ENCODE measurements around the gene SNX8. TPM values are rescaled to one million over a fixed set of nuclear protein-coding genes. Genes with fewer than 3 reads are reported as not detected.

The SNX8 gene
- total and polyA plus RNA-seq, 9 of the 15 experiments (the other 6 are each of a cell fraction or from before 2014, with no cell fraction given) = 2.7 to 51.6 (median 16.9) TPM

DNA sequence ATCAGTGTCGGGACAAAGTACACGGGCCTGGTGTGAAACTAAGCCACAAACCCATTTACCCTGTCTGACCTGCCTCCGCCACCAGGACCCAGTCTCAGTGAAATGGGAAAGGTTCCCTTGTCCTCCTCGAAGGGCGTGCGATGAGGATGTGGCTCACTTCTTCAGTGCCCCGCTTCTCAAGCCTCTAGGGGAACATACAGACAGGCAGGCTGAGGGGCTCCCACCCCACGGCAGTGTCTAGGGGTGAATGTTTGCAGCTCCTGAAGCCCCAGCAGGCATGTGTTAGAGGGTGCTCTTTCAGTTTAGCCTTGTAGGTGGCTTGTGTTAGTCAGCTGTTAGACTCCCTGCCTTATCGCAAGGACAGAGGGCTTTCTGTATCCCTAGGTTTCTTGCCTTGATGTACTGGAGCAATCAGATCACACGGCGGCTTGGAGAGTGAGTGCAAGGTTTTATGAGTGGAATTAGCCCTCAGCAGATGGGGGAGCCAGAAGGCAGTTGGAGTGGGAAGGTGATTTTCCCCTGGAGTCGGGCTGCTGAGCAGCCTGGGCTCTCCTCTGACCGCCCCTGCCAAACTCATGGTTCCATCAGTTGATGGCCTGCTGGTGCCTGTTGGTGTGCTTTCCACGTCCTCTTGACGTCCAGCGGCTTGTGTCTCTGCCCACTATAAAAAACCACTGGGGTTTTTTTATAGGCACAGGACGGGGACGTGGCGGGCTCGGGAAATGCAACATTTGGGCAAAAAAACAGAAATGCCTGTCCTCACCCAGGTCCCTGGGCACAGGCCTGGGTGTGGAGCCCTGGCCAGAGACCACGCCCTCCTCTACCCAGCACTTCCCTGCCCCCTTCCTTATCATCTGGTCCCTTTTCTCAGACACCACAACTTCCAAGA is 71.5 kb downstream of the SNX8 start (continued):
- TF ChIP-seq ZNF518B (CRISPR knock-in tag; IDR thresholded peaks at IDR 0.05) = no peak
- TF ChIP-seq BRD4 (IDR thresholded peaks at IDR 0.05) = no peak
- TF ChIP-seq SRSF7 (optimal IDR thresholded peaks at IDR 0.05; ENCODE audit: low read depth, low read length) = no peak
- 0 out of 2 replicates have a peak, but pooled peaks have one; percentile 5 for TF ChIP-seq ARID1B (IDR thresholded peaks at IDR 0.05)
- peak in 1 of 2 experiments; percentile 85; a peak in 3 of 4 replicates for TF ChIP-seq SIN3A (IDR thresholded peaks at IDR 0.05; ENCODE audit: borderline replicate concordance in 2 of 2, control insufficient read depth in 1 of 2, low read depth in 2 of 2, low read length in 2 of 2)
- TF ChIP-seq, protein P1, sequence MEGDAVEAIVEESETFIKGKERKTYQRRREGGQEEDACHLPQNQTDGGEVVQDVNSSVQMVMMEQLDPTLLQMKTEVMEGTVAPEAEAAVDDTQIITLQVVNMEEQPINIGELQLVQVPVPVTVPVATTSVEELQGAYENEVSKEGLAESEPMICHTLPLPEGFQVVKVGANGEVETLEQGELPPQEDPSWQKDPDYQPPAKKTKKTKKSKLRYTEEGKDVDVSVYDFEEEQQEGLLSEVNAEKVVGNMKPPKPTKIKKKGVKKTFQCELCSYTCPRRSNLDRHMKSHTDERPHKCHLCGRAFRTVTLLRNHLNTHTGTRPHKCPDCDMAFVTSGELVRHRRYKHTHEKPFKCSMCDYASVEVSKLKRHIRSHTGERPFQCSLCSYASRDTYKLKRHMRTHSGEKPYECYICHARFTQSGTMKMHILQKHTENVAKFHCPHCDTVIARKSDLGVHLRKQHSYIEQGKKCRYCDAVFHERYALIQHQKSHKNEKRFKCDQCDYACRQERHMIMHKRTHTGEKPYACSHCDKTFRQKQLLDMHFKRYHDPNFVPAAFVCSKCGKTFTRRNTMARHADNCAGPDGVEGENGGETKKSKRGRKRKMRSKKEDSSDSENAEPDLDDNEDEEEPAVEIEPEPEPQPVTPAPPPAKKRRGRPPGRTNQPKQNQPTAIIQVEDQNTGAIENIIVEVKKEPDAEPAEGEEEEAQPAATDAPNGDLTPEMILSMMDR (IDR thresholded peaks at IDR 0.05 in 2 of 3, conservative IDR thresholded peaks at IDR 0.05 in 1 of 3; ENCODE audit: insufficient read depth in 2 of 3, low read depth in 1 of 3, low read length in 3 of 3) = 0 out of 6 replicates have a peak, but pooled peaks of 1 of the 3 experiments have one; percentile 6
- TF ChIP-seq HDAC8 (tag; IDR thresholded peaks at IDR 0.05) = no peak
- TF ChIP-seq CTBP1 (IDR thresholded peaks at IDR 0.05; ENCODE audit: borderline replicate concordance) = peak; percentile 42; the same call in 1 of the 2 replicates
- TF ChIP-seq, protein P2, sequence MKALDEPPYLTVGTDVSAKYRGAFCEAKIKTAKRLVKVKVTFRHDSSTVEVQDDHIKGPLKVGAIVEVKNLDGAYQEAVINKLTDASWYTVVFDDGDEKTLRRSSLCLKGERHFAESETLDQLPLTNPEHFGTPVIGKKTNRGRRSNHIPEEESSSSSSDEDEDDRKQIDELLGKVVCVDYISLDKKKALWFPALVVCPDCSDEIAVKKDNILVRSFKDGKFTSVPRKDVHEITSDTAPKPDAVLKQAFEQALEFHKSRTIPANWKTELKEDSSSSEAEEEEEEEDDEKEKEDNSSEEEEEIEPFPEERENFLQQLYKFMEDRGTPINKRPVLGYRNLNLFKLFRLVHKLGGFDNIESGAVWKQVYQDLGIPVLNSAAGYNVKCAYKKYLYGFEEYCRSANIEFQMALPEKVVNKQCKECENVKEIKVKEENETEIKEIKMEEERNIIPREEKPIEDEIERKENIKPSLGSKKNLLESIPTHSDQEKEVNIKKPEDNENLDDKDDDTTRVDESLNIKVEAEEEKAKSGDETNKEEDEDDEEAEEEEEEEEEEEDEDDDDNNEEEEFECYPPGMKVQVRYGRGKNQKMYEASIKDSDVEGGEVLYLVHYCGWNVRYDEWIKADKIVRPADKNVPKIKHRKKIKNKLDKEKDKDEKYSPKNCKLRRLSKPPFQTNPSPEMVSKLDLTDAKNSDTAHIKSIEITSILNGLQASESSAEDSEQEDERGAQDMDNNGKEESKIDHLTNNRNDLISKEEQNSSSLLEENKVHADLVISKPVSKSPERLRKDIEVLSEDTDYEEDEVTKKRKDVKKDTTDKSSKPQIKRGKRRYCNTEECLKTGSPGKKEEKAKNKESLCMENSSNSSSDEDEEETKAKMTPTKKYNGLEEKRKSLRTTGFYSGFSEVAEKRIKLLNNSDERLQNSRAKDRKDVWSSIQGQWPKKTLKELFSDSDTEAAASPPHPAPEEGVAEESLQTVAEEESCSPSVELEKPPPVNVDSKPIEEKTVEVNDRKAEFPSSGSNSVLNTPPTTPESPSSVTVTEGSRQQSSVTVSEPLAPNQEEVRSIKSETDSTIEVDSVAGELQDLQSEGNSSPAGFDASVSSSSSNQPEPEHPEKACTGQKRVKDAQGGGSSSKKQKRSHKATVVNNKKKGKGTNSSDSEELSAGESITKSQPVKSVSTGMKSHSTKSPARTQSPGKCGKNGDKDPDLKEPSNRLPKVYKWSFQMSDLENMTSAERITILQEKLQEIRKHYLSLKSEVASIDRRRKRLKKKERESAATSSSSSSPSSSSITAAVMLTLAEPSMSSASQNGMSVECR (CRISPR knock-in tag; IDR thresholded peaks at IDR 0.05) = peak; percentile 66
- no peak for TF ChIP-seq SMARCE1 (IDR thresholded peaks at IDR 0.05)
- TF ChIP-seq KDM1A (IDR thresholded peaks at IDR 0.05) = no peak
- peak; percentile 6; the same call in 1 of the 2 replicates for TF ChIP-seq NKRF (IDR thresholded peaks at IDR 0.05; ENCODE audit: borderline replicate concordance)

All from K562 (cell line).